OCI-LY3 (cell line): Measurements from ENCODE around the gene SLC22A15.

Experiments
- CTCF ChIP-seq: fragments of 200-600, 300-600 bp; sonication (generic); IDR thresholded peaks from 2 replicates; pipeline ENCODE4 v1.5.1; 2014; ENCODE audit warnings: antibody characterized with exemption, low read length, low read depth
- EZH2phosphoT487 ChIP-seq: fragments of 200-600 bp; shearing (Covaris generic); IDR thresholded peaks from 2 replicates; pipeline ENCODE4 v1.6.1; 2018; ENCODE audit warnings: antibody characterized with exemption, mixed run types, low read depth

GRCh38 chr1:116089870-116090269, 113.6 kb downstream of the SLC22A15 start:
- TF ChIP-seq EZH2phosphoT487 = no peak
- no peak for TF ChIP-seq CTCF
